ENCODE data around the gene ZNF132. TPM values are rescaled to one million over a fixed set of nuclear protein-coding genes. Genes with fewer than 3 reads are reported as not detected.
"Not testable (repeated sequence)": the region's sequence is repeated elsewhere in the genome, so short reads cannot be mapped to it uniquely, and the experiment has no call there.

Gene ZNF132
- under 1 TPM; 0.83 to 0.89 TPM for polyA plus RNA-seq

- peaks cover 0 to 4% of the 10 kb centered on the region in 2 donors for H3K27me3 ChIP-seq (ENCODE audit: control insufficient read depth in 1 of 2, insufficient read depth in 2 of 2, low read length in 2 of 2)
- H3K4me1 ChIP-seq (ENCODE audit: control insufficient read depth in 2 of 2, insufficient read depth in 2 of 2, low read length in 1 of 2) = peaks cover 4 to 10% of the 10 kb centered on the region in 2 donors
- peaks cover 12 to 30% of the 10 kb centered on the region in 2 donors for H3K9me3 ChIP-seq (ENCODE audit: control insufficient read depth in 2 of 2, insufficient read depth in 1 of 2, low read depth in 1 of 2, low read length in 1 of 2)
- H3K4me3 ChIP-seq (ENCODE audit: low read depth in 1 of 2, low read length in 2 of 2) = peak within 1 kb of the TSS; percentile 67 to 69
- peaks cover 8 to 11% of the 10 kb centered on the region in 2 donors for H3K36me3 ChIP-seq (ENCODE audit: control insufficient read depth in 2 of 2, insufficient read depth in 2 of 2, low read length in 1 of 2)
- peak within 1 kb of the TSS; percentile 39 to 81 for H3K27ac ChIP-seq (ENCODE audit: low read depth in 2 of 2, low read length in 1 of 2)
- WGBS, 2 donors = 9 to 11% methylated on average over 59 of the region's 59 CpGs
These were observed at the start of gene ZNF132 for GRCh38 chr19:58439576-58440554. Gene ZNF132, minus strand, starts transcription at chr19:58440153. Its CDS starts 332 bp downstream, at chr19:58439821.

GRCh38 chr19:58484349-58484748 lies 44.4 kb upstream of the ZNF132 start:
- H3K4me3 ChIP-seq (ENCODE audit: low read depth in 1 of 2, low read length in 2 of 2); H3K9me3 ChIP-seq (ENCODE audit: control insufficient read depth in 2 of 2, insufficient read depth in 1 of 2, low read depth in 1 of 2, low read length in 1 of 2); H3K27me3 ChIP-seq (ENCODE audit: control insufficient read depth in 1 of 2, insufficient read depth in 2 of 2, low read length in 2 of 2); H3K4me1 ChIP-seq (ENCODE audit: control insufficient read depth in 2 of 2, insufficient read depth in 2 of 2, low read length in 1 of 2); H3K27ac ChIP-seq (ENCODE audit: low read depth in 2 of 2, low read length in 1 of 2): not testable (repeated sequence)
- WGBS, 2 donors = 85 to 91% methylated on average over 5 of the region's 5 CpGs
- H3K36me3 ChIP-seq (ENCODE audit: control insufficient read depth in 2 of 2, insufficient read depth in 2 of 2, low read length in 1 of 2) = peaks cover 0 to 11% of the 10 kb centered on the region in 2 donors

GRCh38 chr19:58483776-58484175 lies 43.8 kb upstream of the ZNF132 start:
- no peaks in the 10 kb centered on the region for H3K9me3 ChIP-seq (ENCODE audit: control insufficient read depth in 2 of 2, insufficient read depth in 1 of 2, low read depth in 1 of 2, low read length in 1 of 2)
- peaks cover 0 to 11% of the 10 kb centered on the region in 2 donors for H3K36me3 ChIP-seq (ENCODE audit: control insufficient read depth in 2 of 2, insufficient read depth in 2 of 2, low read length in 1 of 2)
- no peak overlapping the region for H3K4me3 ChIP-seq (ENCODE audit: low read depth in 1 of 2, low read length in 2 of 2)
- H3K27ac ChIP-seq (ENCODE audit: low read depth in 2 of 2, low read length in 1 of 2) = no peak overlapping the region
- WGBS, 2 donors = 74 to 77% methylated on average over 2 of the region's 2 CpGs
- H3K4me1 ChIP-seq (ENCODE audit: control insufficient read depth in 2 of 2, insufficient read depth in 2 of 2, low read length in 1 of 2) = peaks cover 0 to 3% of the 10 kb centered on the region in 2 donors
- H3K27me3 ChIP-seq (ENCODE audit: control insufficient read depth in 1 of 2, insufficient read depth in 2 of 2, low read length in 2 of 2) = no peaks in the 10 kb centered on the region

GRCh38 chr19:58482372-58482771 lies 42.4 kb upstream of the ZNF132 start:
- no peak overlapping the region for H3K4me3 ChIP-seq (ENCODE audit: low read depth in 1 of 2, low read length in 2 of 2)
- no peak overlapping the region for H3K27ac ChIP-seq (ENCODE audit: low read depth in 2 of 2, low read length in 1 of 2)
- peaks cover 0 to 2% of the 10 kb centered on the region in 2 donors for H3K4me1 ChIP-seq (ENCODE audit: control insufficient read depth in 2 of 2, insufficient read depth in 2 of 2, low read length in 1 of 2)
- no peaks in the 10 kb centered on the region for H3K27me3 ChIP-seq (ENCODE audit: control insufficient read depth in 1 of 2, insufficient read depth in 2 of 2, low read length in 2 of 2)
- peaks cover 0 to 13% of the 10 kb centered on the region in 2 donors for H3K36me3 ChIP-seq (ENCODE audit: control insufficient read depth in 2 of 2, insufficient read depth in 2 of 2, low read length in 1 of 2)
- WGBS, 2 donors = 83 to 86% methylated on average over 7 of the region's 7 CpGs
- no peaks in the 10 kb centered on the region for H3K9me3 ChIP-seq (ENCODE audit: control insufficient read depth in 2 of 2, insufficient read depth in 1 of 2, low read depth in 1 of 2, low read length in 1 of 2)

- Histone ChIP-seq H3K36me3 (ENCODE audit: control insufficient read depth in 2 of 2, insufficient read depth in 2 of 2, low read length in 1 of 2) (peaks cover 0 to 15% of the 10 kb centered on the region in 2 donors), H3K27me3 (ENCODE audit: control insufficient read depth in 1 of 2, insufficient read depth in 2 of 2, low read length in 2 of 2) (no peaks in the 10 kb centered on the region), H3K4me3 (ENCODE audit: low read depth in 1 of 2, low read length in 2 of 2) (no peak overlapping the region), H3K9me3 (ENCODE audit: control insufficient read depth in 2 of 2, insufficient read depth in 1 of 2, low read depth in 1 of 2, low read length in 1 of 2) (no peaks in the 10 kb centered on the region), H3K27ac (ENCODE audit: low read depth in 2 of 2, low read length in 1 of 2) (no peak overlapping the region), H3K4me1 (ENCODE audit: control insufficient read depth in 2 of 2, insufficient read depth in 2 of 2, low read length in 1 of 2) (peaks cover 10 to 12% of the 10 kb centered on the region in 2 donors)
- 80 to 87% methylated on average over 2 of the region's 2 CpGs for WGBS, 2 donors
These were observed 40.9 kb upstream of the ZNF132 start for GRCh38 chr19:58480831-58481230.

- Histone ChIP-seq H3K4me3 (ENCODE audit: low read depth in 1 of 2, low read length in 2 of 2) (no peak overlapping the region), H3K27ac (ENCODE audit: low read depth in 2 of 2, low read length in 1 of 2) (no peak overlapping the region), H3K4me1 (ENCODE audit: control insufficient read depth in 2 of 2, insufficient read depth in 2 of 2, low read length in 1 of 2) (peaks cover 10 to 12% of the 10 kb centered on the region in 2 donors), H3K36me3 (ENCODE audit: control insufficient read depth in 2 of 2, insufficient read depth in 2 of 2, low read length in 1 of 2) (peaks cover 0 to 15% of the 10 kb centered on the region in 2 donors), H3K9me3 (ENCODE audit: control insufficient read depth in 2 of 2, insufficient read depth in 1 of 2, low read depth in 1 of 2, low read length in 1 of 2) (no peaks in the 10 kb centered on the region), H3K27me3 (ENCODE audit: control insufficient read depth in 1 of 2, insufficient read depth in 2 of 2, low read length in 2 of 2) (no peaks in the 10 kb centered on the region)
- WGBS, 2 donors = 93 to 94% methylated on average over 20 of the region's 20 CpGs
These were observed 40.5 kb upstream of the ZNF132 start for GRCh38 chr19:58480481-58480830.

- H3K27ac ChIP-seq (ENCODE audit: low read depth in 2 of 2, low read length in 1 of 2) = no peak overlapping the region
- H3K27me3 ChIP-seq (ENCODE audit: control insufficient read depth in 1 of 2, insufficient read depth in 2 of 2, low read length in 2 of 2) = no peaks in the 10 kb centered on the region
- no peak overlapping the region for H3K4me3 ChIP-seq (ENCODE audit: low read depth in 1 of 2, low read length in 2 of 2)
- peaks cover 12 to 13% of the 10 kb centered on the region in 2 donors for H3K4me1 ChIP-seq (ENCODE audit: control insufficient read depth in 2 of 2, insufficient read depth in 2 of 2, low read length in 1 of 2)
- 88 to 90% methylated on average over 27 to 28 of the region's 28 CpGs for WGBS, 2 donors
- no peaks in the 10 kb centered on the region for H3K9me3 ChIP-seq (ENCODE audit: control insufficient read depth in 2 of 2, insufficient read depth in 1 of 2, low read depth in 1 of 2, low read length in 1 of 2)
- peaks cover 0 to 15% of the 10 kb centered on the region in 2 donors for H3K36me3 ChIP-seq (ENCODE audit: control insufficient read depth in 2 of 2, insufficient read depth in 2 of 2, low read length in 1 of 2)
These were observed 40.0 kb upstream of the ZNF132 start for GRCh38 chr19:58479736-58480480.

- Histone ChIP-seq H3K36me3 (ENCODE audit: control insufficient read depth in 2 of 2, insufficient read depth in 2 of 2, low read length in 1 of 2) (peaks cover 0 to 15% of the 10 kb centered on the region in 2 donors), H3K9me3 (ENCODE audit: control insufficient read depth in 2 of 2, insufficient read depth in 1 of 2, low read depth in 1 of 2, low read length in 1 of 2) (no peaks in the 10 kb centered on the region), H3K27ac (ENCODE audit: low read depth in 2 of 2, low read length in 1 of 2) (no peak overlapping the region), H3K4me1 (ENCODE audit: control insufficient read depth in 2 of 2, insufficient read depth in 2 of 2, low read length in 1 of 2) (peaks cover 12 to 13% of the 10 kb centered on the region in 2 donors), H3K27me3 (ENCODE audit: control insufficient read depth in 1 of 2, insufficient read depth in 2 of 2, low read length in 2 of 2) (no peaks in the 10 kb centered on the region), H3K4me3 (ENCODE audit: low read depth in 1 of 2, low read length in 2 of 2) (no peak overlapping the region)
- 89% methylated on average over 7 of the region's 7 CpGs for WGBS, 2 donors
These were observed 39.4 kb upstream of the ZNF132 start for GRCh38 chr19:58479303-58479702.

- Histone ChIP-seq H3K4me1 (ENCODE audit: control insufficient read depth in 2 of 2, insufficient read depth in 2 of 2, low read length in 1 of 2) (peaks cover 12 to 13% of the 10 kb centered on the region in 2 donors), H3K27ac (ENCODE audit: low read depth in 2 of 2, low read length in 1 of 2) (no peak overlapping the region), H3K9me3 (ENCODE audit: control insufficient read depth in 2 of 2, insufficient read depth in 1 of 2, low read depth in 1 of 2, low read length in 1 of 2) (no peaks in the 10 kb centered on the region), H3K4me3 (ENCODE audit: low read depth in 1 of 2, low read length in 2 of 2) (no peak overlapping the region), H3K27me3 (ENCODE audit: control insufficient read depth in 1 of 2, insufficient read depth in 2 of 2, low read length in 2 of 2) (no peaks in the 10 kb centered on the region), H3K36me3 (ENCODE audit: control insufficient read depth in 2 of 2, insufficient read depth in 2 of 2, low read length in 1 of 2) (peaks cover 3 to 18% of the 10 kb centered on the region in 2 donors)
- WGBS, 2 donors = 100% methylated on average over 1 of the region's 1 CpG; no CpG with 5 or more reads in 1 of the 2 donors
These were observed 37.9 kb upstream of the ZNF132 start for GRCh38 chr19:58477871-58478270.

Data from esophagus (tissue), 2 donors.